A549 treated with RU486 at 1 μM for 4 hours (cell line): ENCODE measurements around the gene PDE2A. TPM values are rescaled to one million over a fixed set of nuclear protein-coding genes. Genes with fewer than 3 reads are reported as not detected.

Experiments
- total RNA-seq: library from RNA; stranded (reverse); fragments of 200-300 nt; extraction: Qiagen RNA extraction; gene quantifications from 5 replicates; pipeline ENCODE4 v1.2.3, GENCODE V29; 2022; ENCODE audit warnings: low read depth

Gene PDE2A
- total RNA-seq = 0.99 to 2.3 TPM (median 1.3 TPM) in 5 replicates

DNA sequence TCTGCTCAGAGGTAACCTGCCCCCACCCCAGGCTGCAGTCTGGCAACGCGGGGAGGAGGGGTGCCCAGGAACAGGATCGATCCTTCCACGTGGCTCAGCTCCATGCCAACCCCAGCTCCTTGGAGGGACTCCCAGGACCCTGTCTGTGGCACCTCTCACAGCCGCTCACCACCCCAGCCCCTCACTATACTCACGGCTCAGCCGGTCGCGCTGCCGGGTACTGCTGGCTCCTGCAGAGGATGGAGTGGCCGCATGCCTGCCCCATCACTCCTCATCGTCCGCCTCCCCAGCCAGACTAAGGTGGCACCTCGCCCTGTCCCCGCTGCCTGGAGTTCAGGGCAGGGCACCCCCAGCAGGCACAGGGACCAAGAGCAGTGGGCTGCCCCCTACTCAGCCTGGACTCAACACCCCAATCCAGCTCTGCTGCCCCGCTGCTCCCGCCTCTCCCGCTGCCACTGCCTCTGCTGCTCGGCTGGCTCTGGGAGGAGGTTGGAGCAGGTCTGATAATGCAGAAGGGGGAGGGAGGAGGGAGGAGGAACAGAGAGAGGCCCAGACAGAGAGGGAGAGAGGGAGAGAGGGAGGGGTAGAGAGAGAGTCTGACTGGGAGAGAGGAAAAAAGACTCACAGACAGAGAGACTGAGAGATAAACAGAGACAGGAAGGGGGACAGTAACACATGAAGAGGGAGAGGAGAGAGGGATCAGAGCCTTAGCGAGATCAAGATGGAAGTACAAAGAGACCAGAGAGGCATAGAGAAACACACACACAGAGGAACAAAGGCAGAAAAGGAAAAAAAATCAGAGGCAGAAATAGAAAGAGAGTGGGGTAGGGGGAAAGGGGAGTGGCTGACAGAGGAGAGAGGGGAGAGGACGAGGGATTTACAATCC is at the start of gene PDE2A:
Gene PDE2A (minus strand): TSS at position 480 of the 886 bp plus-strand sequence. CDS start 215 bp downstream, at position 265.

Other genes with a start within 250 kb of the PDE2A start
- 12.2 to 21.9 TPM (median 15.7 TPM) in 5 replicates for gene CLPB, start 239.9 kb downstream of the PDE2A start, total RNA-seq
- 23.8 to 31.1 TPM (median 28.0 TPM) in 5 replicates for gene ARAP1, start 78.0 kb upstream of the PDE2A start, total RNA-seq
- 17.8 to 21.1 TPM (median 19.8 TPM) in 5 replicates for gene STARD10, start 119.6 kb upstream of the PDE2A start, total RNA-seq
- 2.8 to 4.0 TPM (median 3.7 TPM) in 5 replicates for gene ATG16L2, start 140.0 kb upstream of the PDE2A start, total RNA-seq